NCI-H2107 treated with DMSO at 0.1 percent for 48 hours (cell line): ENCODE data around the gene ANKRD18B.
"Not testable (repeated sequence)": the region's sequence is repeated elsewhere in the genome, so short reads cannot be mapped to it uniquely, and the experiment has no call there.

Experiments
- DNase-seq: peaks from one replicate; lab custom pipeline; 2025; ENCODE audit not compliant: unreplicated experiment; lab: John Stamatoyannopoulos, UW

The ANKRD18B gene

GRCh38 chr9:33533958-33534357 is 9.9 kb downstream of the ANKRD18B start:
- DNase-seq: not testable (repeated sequence)

GRCh38 chr9:33535541-33535940 is 11.5 kb downstream of the ANKRD18B start:
- no peak for DNase-seq

- not testable (repeated sequence) for DNase-seq
Measured at GRCh38 chr9:33543463-33543862, 19.4 kb downstream of the ANKRD18B start.

- DNase-seq: not testable (repeated sequence)
Measured at GRCh38 chr9:33545715-33546114, 21.7 kb downstream of the ANKRD18B start.

- not testable (repeated sequence) for DNase-seq
Measured at GRCh38 chr9:33548816-33549215, 24.8 kb downstream of the ANKRD18B start.

GRCh38 chr9:33549418-33549817 is 25.4 kb downstream of the ANKRD18B start:
- DNase-seq: not testable (repeated sequence)

GRCh38 chr9:33551183-33551582 is 27.1 kb downstream of the ANKRD18B start:
- DNase-seq: not testable (repeated sequence)

- DNase-seq: not testable (repeated sequence)
Measured at GRCh38 chr9:33552315-33552725, 28.3 kb downstream of the ANKRD18B start.

GRCh38 chr9:33560217-33560616 is 36.2 kb downstream of the ANKRD18B start:
- not testable (repeated sequence) for DNase-seq

- DNase-seq: not testable (repeated sequence)
Measured at GRCh38 chr9:33562196-33562595, 38.1 kb downstream of the ANKRD18B start.

GRCh38 chr9:33567776-33568175 is 43.7 kb downstream of the ANKRD18B start:
- DNase-seq: not testable (repeated sequence)

- DNase-seq: not testable (repeated sequence)
Measured at GRCh38 chr9:33577786-33578185, 53.7 kb downstream of the ANKRD18B start.

GRCh38 chr9:33579996-33580395 is 55.9 kb downstream of the ANKRD18B start:
- not testable (repeated sequence) for DNase-seq

GRCh38 chr9:33582686-33583085 is 58.6 kb downstream of the ANKRD18B start:
- not testable (repeated sequence) for DNase-seq

- DNase-seq: not testable (repeated sequence)
Measured at GRCh38 chr9:33586128-33586527, 62.1 kb downstream of the ANKRD18B start.

GRCh38 chr9:33587799-33588198 is 63.7 kb downstream of the ANKRD18B start:
- DNase-seq: not testable (repeated sequence)

GRCh38 chr9:33588876-33589275 is 64.8 kb downstream of the ANKRD18B start:
- DNase-seq: not testable (repeated sequence)

- DNase-seq: not testable (repeated sequence)
Measured at GRCh38 chr9:33590857-33591256, 66.8 kb downstream of the ANKRD18B start.

- not testable (repeated sequence) for DNase-seq
Measured at GRCh38 chr9:33596974-33597373, 72.9 kb downstream of the ANKRD18B start.

- DNase-seq: not testable (repeated sequence)
Measured at GRCh38 chr9:33597386-33597785, 73.3 kb downstream of the ANKRD18B start.

- not testable (repeated sequence) for DNase-seq
Measured at GRCh38 chr9:33598796-33599379, 74.8 kb downstream of the ANKRD18B start.

- DNase-seq: not testable (repeated sequence)
Measured at GRCh38 chr9:33600911-33601310, 76.9 kb downstream of the ANKRD18B start.

- DNase-seq: not testable (repeated sequence)
Measured at GRCh38 chr9:33604249-33604648, 80.2 kb downstream of the ANKRD18B start.
